Mesothelial cell of epicardium (in vitro differentiated cells): ENCODE measurements around the gene PLA2G6. TPM values are rescaled to one million over a fixed set of nuclear protein-coding genes. Genes with fewer than 3 reads are reported as not detected.
A peak's percentile ranks its signal among the peaks of the same experiment; 100 is the strongest.
"Not testable (repeated sequence)": the region's sequence is repeated elsewhere in the genome, so short reads cannot be mapped to it uniquely, and the experiment has no call there.

Experiments
- DNase-seq, 2 experiments: peaks; one replicate each; pipeline ENCODE4 v3.0.0; 2021; ENCODE audit warnings: low spot score in 2 of 2; ENCODE audit not compliant: unreplicated experiment in 2 of 2
- H3K27ac Mint-ChIP-seq: 2 replicates; pipeline ENCODE4 v1.8.0; 2021; ENCODE audit warnings: mixed read lengths
- H3K27me3 Mint-ChIP-seq: 2 replicates; pipeline ENCODE4 v1.8.0; 2021; ENCODE audit warnings: low read depth, mixed read lengths
- H3K36me3 Mint-ChIP-seq: 2 replicates; pipeline ENCODE4 v1.8.0; 2021; ENCODE audit warnings: mixed read lengths
- H3K4me1 Mint-ChIP-seq: 2 replicates; pipeline ENCODE4 v1.8.0; 2021; ENCODE audit warnings: mixed read lengths
- H3K4me3 Mint-ChIP-seq: 2 replicates; pipeline ENCODE4 v1.8.0; 2021; ENCODE audit warnings: mild to moderate bottlenecking, moderate library complexity, mixed read lengths
- H3K9me3 Mint-ChIP-seq: 2 replicates; pipeline ENCODE4 v1.8.0; 2021; ENCODE audit warnings: mixed read lengths
- total RNA-seq: library from RNA; stranded (reverse); gene quantifications from 3 replicates; pipeline ENCODE4 v1.2.1, GENCODE V29; 2021
- TF ChIP-seq, protein P1 (sequence below): fragments of 200-600 bp; sonication (generic); IDR thresholded peaks from one replicate; pipeline ENCODE4 v1.5.0; 2021; ENCODE audit warnings: antibody characterized with exemption; ENCODE audit not compliant: unreplicated experiment

The PLA2G6 gene
- total RNA-seq, 1 donor from 2014 or later = 88.2 TPM

DNA sequence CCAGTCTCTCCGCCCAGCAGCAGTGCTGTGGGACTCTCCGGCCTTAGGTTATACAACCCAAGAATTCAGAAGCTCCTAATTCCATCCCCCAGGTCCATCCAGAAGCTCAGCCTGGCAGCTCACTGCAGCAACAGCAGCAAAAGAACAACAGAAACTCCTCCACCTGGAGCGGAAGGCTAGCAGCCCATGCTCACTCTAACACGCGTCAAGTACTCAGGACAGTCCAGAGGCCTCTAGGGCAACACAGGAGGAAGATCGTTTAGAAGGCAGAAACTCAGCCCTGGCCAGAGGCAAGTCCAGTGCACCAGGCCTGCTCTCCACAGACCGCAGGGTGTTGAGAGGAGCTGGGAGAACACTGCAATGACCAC is 17.1 kb downstream of the PLA2G6 start:
- no peaks in the 10 kb centered on the region for H3K9me3 Mint-ChIP-seq
- H3K27me3 Mint-ChIP-seq = no peaks in the 10 kb centered on the region
- no peak for DNase-seq
- TF ChIP-seq, protein P1, sequence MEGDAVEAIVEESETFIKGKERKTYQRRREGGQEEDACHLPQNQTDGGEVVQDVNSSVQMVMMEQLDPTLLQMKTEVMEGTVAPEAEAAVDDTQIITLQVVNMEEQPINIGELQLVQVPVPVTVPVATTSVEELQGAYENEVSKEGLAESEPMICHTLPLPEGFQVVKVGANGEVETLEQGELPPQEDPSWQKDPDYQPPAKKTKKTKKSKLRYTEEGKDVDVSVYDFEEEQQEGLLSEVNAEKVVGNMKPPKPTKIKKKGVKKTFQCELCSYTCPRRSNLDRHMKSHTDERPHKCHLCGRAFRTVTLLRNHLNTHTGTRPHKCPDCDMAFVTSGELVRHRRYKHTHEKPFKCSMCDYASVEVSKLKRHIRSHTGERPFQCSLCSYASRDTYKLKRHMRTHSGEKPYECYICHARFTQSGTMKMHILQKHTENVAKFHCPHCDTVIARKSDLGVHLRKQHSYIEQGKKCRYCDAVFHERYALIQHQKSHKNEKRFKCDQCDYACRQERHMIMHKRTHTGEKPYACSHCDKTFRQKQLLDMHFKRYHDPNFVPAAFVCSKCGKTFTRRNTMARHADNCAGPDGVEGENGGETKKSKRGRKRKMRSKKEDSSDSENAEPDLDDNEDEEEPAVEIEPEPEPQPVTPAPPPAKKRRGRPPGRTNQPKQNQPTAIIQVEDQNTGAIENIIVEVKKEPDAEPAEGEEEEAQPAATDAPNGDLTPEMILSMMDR = no peak
- H3K4me3 Mint-ChIP-seq = no peak overlapping the region
- peaks cover 36% of the 10 kb centered on the region for H3K36me3 Mint-ChIP-seq
- peak overlapping the region; percentile 7 for H3K27ac Mint-ChIP-seq
- peaks cover 17% of the 10 kb centered on the region for H3K4me1 Mint-ChIP-seq

DNA sequence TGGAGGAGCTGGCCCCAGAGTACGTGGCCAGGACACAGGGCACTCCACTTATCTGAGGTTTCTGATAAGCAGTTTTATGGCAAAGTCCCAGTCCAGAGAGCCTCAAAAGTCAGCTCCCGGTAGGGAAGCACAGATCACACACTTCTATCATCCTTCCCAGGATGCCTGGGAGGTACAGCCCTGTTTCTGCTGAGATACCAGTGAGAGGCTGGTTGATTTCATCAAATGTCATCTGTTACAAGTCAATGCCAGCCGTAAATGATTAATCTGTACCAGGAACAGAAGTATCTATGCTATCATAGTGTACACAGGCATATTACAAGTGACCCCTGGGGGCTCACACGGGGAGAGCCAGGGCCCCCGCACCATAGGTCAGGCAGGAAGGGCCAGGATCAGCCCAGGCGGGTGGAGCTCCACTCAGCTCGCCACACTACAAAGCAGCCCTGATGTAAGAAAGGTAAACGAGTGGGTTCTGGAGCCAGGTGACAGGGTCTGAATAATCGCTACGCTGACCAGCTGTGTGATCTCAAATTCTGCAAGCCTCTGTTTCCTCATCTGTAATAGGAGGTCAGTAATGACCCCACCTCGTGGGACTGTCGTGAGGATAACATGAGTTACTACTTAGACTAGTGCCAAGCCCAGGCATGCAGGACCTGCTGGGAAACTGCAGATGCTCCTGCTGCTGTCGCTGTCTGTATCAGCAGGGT is 17.6 kb downstream of the PLA2G6 start:
- Mint-ChIP-seq H3K27ac (peak overlapping the region; percentile 7), H3K9me3 (no peaks in the 10 kb centered on the region), H3K36me3 (peaks cover 36% of the 10 kb centered on the region), H3K27me3 (no peaks in the 10 kb centered on the region), H3K4me1 (peaks cover 17% of the 10 kb centered on the region), H3K4me3 (no peak overlapping the region)
- no peak for DNase-seq
- TF ChIP-seq, protein P1 = no peak

DNA sequence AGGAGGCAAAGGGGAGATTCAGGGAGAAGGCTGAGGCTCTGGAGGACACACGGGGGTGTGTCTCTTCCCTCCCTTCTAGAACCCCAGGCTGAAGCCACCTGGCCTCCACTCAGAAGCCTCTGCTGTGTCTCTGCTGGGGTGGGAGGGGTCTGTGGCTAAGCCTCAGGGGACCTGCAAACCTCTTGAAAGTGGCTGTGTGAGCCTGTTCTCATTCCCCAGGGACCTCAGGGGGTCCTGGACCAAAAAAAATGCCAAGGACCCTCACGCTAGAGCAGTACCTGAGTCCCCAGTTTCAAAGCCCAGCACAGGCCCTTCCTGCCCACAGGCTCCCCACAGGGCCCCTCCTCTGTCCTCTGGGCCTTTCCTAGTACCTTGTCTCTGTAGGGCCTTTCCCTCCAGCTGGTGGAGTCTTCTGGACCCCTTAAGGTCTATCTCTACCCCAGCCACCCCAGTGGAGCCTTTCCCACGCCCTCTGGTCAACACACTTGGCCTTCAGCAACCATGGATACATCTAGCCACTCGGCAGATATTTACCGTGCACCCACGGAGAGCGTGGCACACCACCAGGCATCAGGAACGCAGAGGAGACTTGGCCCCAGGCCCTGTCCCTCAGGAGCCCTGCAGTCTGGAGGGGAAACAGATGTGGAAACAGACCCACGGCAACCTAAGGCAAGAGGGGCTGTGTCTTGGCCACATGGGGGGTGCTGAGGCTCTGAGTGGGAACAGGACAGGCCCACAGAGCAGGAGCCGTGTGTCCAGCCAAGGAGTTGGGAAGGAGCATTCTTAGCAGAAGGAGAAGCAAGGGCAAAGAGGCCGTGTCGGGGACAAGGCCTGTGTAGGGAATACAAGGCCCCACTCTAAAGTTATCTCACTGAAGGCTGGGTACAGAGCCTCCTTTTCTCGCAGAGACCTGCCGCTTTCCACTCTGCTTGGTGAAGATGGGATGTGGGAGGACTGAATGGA is 18.5 kb downstream of the PLA2G6 start:
- H3K4me1 Mint-ChIP-seq = peaks cover 17% of the 10 kb centered on the region
- TF ChIP-seq, protein P1 = no peak
- DNase-seq = no peak
- no peak overlapping the region for H3K4me3 Mint-ChIP-seq
- no peaks in the 10 kb centered on the region for H3K27me3 Mint-ChIP-seq
- H3K27ac Mint-ChIP-seq = no peak overlapping the region
- H3K9me3 Mint-ChIP-seq = no peaks in the 10 kb centered on the region
- H3K36me3 Mint-ChIP-seq = peaks cover 36% of the 10 kb centered on the region

DNA sequence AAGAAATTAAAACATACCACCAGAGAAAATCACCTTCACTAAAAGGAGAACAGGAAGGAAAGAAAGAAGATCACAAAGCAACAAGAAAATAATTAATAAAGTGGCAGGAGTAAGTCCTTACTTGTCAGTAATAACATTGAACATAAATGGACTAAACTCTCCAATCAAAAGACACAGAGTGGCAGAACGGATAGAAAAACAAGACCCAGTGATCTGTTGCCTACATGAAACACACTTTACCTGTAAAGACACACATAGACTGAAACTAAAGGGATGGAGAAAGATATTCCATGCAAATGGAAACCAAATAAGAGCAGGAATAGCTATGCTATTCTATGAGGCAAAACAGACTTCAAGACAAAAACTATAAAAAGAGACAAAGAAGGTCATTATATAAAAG is 25.9 kb downstream of the PLA2G6 start:
- Mint-ChIP-seq H3K4me1 (no peaks in the 10 kb centered on the region), H3K36me3 (peaks cover 13% of the 10 kb centered on the region), H3K27ac (no peak overlapping the region), H3K27me3 (no peaks in the 10 kb centered on the region), H3K9me3 (peaks cover 11% of the 10 kb centered on the region), H3K4me3 (no peak overlapping the region)
- DNase-seq = no peak
- TF ChIP-seq, protein P1 = no peak

DNA sequence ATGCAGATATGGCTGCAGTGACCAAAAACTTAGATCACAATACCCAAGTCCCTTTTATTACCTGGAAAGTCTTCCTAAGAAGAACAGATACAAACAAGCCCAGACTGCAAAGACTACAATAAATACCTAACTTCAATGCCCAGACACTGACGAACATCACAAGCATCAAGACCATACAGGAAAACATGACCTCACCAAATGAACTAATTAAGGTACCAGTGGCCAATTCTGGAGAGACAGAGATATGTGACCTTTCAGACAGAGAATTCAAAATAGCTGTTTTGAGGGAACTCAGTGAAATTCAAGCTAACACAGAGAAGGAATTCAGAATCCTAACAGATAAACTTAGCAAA is 27.1 kb downstream of the PLA2G6 start:
- H3K36me3 Mint-ChIP-seq, H3K4me1 Mint-ChIP-seq, H3K4me3 Mint-ChIP-seq, H3K27ac Mint-ChIP-seq, DNase-seq, H3K27me3 Mint-ChIP-seq: not testable (repeated sequence)
- peaks cover 11% of the 10 kb centered on the region for H3K9me3 Mint-ChIP-seq
